ENCODE data around the gene FXYD3.

DNA sequence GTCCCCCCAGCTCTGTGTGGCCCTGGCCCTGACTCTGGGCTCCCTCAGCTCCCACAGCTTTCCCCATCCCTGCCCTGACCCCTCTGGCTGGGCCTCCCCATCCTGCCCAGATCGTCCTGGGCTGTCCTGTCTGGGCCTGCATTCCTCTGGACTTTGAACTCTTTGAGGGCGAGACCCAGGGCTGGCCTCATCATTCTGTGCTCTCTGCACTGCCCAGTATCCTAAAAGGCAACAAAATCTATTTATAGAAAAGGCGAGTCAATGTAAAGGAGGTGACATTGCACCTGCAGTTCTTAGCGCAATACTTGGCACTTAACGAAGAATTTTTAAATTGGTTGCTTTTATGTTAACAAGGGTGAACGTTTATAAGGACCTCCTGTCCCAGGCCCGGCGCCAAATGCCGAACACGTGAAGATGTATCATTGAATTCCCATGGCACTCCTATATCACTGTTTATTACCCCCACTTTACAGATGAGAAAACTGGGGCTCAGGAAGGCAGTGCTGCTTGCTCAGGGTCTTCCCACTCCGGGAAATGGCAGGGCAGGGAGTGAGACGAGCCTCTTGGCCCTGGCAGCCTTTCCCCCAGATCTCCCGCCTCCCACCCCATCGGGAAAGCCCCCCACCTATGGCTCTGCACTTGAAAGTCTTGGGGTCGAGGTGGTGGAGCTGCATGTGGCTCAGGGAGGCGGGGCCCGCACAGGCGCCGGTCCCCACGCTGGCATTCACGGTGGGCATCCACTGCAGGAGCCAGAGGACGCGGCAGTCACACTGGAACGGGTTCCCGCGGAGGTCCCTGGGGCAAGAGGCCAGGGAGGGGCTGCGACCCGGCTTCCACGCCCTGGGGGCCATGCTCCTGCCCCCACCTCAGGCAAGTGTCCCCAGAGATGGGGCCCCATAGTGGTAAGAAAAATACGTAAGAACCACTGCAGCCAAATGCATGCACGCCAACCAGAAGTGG, 15.4 kb downstream of the FXYD3 start:
- TF ChIP-seq, protein P1, sequence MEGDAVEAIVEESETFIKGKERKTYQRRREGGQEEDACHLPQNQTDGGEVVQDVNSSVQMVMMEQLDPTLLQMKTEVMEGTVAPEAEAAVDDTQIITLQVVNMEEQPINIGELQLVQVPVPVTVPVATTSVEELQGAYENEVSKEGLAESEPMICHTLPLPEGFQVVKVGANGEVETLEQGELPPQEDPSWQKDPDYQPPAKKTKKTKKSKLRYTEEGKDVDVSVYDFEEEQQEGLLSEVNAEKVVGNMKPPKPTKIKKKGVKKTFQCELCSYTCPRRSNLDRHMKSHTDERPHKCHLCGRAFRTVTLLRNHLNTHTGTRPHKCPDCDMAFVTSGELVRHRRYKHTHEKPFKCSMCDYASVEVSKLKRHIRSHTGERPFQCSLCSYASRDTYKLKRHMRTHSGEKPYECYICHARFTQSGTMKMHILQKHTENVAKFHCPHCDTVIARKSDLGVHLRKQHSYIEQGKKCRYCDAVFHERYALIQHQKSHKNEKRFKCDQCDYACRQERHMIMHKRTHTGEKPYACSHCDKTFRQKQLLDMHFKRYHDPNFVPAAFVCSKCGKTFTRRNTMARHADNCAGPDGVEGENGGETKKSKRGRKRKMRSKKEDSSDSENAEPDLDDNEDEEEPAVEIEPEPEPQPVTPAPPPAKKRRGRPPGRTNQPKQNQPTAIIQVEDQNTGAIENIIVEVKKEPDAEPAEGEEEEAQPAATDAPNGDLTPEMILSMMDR (IDR thresholded peaks at IDR 0.05): no peak
- TF ChIP-seq EP300 (IDR thresholded peaks at IDR 0.05; ENCODE audit: borderline replicate concordance in 1 of 2, low read depth in 1 of 2, low read length in 1 of 2): no peak
- TF ChIP-seq, protein P2, sequence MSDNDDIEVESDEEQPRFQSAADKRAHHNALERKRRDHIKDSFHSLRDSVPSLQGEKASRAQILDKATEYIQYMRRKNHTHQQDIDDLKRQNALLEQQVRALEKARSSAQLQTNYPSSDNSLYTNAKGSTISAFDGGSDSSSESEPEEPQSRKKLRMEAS (IDR thresholded peaks at IDR 0.05; ENCODE audit: low read depth): no peak
- no peak for TF ChIP-seq JUND (IDR thresholded peaks at IDR 0.05)
- TF ChIP-seq, protein P3, sequence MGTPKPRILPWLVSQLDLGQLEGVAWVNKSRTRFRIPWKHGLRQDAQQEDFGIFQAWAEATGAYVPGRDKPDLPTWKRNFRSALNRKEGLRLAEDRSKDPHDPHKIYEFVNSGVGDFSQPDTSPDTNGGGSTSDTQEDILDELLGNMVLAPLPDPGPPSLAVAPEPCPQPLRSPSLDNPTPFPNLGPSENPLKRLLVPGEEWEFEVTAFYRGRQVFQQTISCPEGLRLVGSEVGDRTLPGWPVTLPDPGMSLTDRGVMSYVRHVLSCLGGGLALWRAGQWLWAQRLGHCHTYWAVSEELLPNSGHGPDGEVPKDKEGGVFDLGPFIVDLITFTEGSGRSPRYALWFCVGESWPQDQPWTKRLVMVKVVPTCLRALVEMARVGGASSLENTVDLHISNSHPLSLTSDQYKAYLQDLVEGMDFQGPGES (IDR thresholded peaks at IDR 0.05; ENCODE audit: low read depth, low read length): no peak
- TF ChIP-seq POLR2AphosphoS5 (IDR thresholded peaks at IDR 0.05; ENCODE audit: low read depth, low read length): no peak

All from SK-N-SH (cell line).